IPS-18c (cell line): ENCODE data around the gene ARHGAP26.
"Not testable (repeated sequence)": the region's sequence is repeated elsewhere in the genome, so short reads cannot be mapped to it uniquely, and the experiment has no call there.

Experiments
- H3K4me3 ChIP-seq: 2 replicates; pipeline ENCODE4 v1.7.0; 2013; ENCODE audit warnings: low read depth, mild to moderate bottlenecking, low read length, moderate library complexity; ENCODE audit not compliant: insufficient read depth
- H3K9me3 ChIP-seq: one replicate; pipeline ENCODE4 v1.6.1; 2013; ENCODE audit warnings: mild to moderate bottlenecking, low read length, moderate library complexity; ENCODE audit not compliant: control insufficient read depth, insufficient read depth

ARHGAP26 gene

DNA sequence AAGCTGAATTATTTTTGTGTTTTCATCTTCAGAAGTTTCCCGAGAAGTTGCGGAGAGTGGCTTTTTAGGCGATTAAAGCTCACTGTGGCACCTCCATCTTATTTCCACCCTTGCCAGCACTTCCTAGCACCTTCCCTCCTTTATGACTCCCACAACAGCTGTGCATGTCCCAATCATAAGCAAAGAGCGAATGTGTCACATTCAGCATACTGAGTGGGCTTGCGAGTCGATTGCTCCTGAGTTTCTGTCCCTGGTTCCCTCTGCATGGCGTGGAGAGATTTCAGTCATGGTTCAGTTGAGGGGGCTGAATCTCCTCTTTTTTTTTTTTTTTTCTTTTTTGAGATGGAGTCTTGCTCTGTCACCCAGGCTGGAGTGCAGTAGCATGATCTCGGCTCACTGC is 144.9 kb downstream of the ARHGAP26 start:
- H3K4me3 ChIP-seq = no peak overlapping the region
- no peaks in the 10 kb centered on the region for H3K9me3 ChIP-seq

DNA sequence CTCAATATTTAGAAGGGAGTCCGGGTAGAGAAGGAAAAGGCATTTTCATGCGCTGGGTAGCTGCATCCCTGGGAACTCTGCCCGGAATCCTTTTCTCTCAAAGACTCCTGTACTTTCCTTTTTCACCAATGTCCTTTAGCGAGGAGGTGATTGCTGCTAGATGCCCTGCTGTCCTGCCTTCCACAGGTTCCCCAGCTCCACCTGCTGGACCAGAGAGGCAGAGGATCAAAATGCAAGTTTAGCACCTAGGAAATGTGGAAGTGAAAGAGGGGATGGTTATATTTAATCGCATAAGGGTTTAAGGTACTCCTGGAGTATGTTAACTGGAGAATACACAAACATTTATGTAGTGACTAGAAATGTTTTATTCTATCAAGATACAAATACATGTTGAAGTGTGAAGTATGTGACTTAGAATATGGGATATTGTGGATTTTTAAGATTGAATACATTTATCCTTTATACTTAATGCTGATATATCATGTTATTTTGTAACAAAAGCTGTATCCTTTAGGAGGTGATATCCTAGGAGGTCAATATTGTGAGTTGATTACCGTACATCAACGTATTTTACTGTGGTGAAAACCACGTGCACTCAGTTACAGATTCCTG is 145.7 kb downstream of the ARHGAP26 start:
- H3K9me3 ChIP-seq = no peaks in the 10 kb centered on the region
- H3K4me3 ChIP-seq = no peak overlapping the region

DNA sequence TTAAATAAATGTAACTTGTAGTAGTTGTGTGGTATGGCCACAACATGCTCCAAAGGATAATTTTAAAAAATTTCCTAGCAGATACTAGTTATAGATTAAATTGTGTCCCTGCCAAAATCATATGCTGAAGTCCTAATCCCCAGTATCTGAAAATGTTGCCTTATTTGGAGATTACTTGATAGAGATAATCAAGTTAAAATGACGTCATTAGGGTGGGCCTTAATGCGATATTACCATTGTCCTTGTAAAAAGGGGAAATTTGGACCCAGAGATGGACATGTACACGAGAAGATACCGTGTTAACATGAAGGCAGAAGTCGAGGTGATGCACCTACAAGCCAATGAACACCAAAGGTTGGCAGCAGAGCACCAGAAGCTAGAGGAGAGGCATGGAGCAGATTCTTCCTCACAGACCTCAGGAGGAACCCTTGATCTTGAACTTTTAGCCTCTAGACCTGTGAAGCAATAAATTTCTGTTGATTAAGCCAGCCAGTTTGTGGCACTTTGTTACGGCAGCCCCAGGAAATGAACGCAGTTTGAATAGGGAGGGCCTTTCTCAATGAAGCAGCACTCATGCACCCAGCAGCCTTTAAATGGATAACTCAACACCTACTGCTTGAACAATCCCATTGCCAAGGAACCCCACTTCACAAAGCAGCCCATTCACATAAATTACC is 148.9 kb downstream of the ARHGAP26 start:
- Histone ChIP-seq H3K9me3 (no peaks in the 10 kb centered on the region), H3K4me3 (no peak overlapping the region)

DNA sequence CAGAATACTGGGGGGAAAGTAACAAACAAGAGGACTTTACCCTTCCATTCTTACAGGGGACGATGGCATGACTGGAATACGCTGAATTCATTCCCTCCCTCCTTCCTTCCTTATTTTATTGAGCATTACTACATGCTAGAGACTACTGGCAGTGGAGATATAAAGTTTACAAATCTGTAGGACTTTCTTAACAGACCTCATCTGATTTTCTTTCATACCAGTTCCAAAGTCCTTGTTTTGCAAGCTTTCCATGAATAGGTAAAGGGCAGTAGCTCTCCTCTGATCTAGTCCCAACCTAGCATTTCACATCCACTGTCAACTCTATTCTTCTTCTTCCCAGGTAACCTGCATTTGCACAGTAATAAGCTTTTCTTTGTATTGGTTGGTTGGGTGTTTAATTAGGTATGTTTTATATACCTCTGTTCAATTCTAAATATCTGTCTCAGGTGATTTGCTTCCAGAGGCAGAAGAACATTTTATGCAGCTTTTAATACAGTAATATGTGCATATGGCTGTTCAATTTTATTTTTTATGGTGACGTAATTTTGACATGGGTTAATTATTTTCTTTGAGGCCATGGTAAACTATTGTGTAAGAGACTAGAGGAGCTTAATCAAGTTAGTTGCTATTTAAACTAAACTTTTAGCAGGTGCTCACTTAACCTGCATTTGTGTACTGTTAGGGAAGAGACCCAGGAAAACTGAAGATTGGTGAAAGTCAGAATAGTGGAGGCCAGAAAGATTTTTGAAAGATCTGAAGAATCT is 150.9 kb downstream of the ARHGAP26 start:
- Histone ChIP-seq H3K4me3 (no peak overlapping the region), H3K9me3 (no peaks in the 10 kb centered on the region)

DNA sequence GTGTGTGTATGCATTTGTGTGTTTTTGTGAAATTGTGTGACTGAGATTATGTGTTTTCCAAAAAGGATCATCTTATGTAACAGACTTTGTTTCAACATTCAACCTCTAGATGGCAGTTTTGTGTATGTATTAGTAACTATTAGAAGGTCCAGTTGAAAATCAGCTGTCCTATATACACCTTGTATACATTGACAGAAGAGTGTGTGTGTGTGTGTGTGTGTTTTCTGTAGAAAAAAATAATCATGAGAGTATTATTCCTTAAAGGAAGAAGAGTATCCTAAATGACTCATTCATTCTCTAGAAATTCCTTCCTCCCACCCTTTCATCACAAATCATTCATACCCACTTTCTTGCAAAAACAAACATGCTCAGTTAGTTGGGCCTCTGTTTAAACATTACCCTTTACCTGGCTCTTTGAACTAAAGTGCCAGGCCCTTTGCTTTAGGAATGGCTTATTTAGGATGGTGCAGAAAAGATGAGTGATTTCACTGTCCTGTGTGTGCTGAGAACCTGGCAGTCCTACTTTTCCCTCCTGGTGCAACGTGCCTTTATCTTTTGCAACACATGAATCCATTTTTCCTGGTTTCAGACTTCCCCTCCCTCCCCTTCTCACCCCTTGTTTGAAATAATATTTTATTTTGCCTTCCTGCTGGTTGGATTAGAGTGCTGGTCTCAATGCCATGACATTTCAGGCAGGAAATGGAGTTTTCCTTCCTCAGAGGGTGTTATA is 152.2 kb downstream of the ARHGAP26 start:
- H3K4me3 ChIP-seq = no peak overlapping the region

DNA sequence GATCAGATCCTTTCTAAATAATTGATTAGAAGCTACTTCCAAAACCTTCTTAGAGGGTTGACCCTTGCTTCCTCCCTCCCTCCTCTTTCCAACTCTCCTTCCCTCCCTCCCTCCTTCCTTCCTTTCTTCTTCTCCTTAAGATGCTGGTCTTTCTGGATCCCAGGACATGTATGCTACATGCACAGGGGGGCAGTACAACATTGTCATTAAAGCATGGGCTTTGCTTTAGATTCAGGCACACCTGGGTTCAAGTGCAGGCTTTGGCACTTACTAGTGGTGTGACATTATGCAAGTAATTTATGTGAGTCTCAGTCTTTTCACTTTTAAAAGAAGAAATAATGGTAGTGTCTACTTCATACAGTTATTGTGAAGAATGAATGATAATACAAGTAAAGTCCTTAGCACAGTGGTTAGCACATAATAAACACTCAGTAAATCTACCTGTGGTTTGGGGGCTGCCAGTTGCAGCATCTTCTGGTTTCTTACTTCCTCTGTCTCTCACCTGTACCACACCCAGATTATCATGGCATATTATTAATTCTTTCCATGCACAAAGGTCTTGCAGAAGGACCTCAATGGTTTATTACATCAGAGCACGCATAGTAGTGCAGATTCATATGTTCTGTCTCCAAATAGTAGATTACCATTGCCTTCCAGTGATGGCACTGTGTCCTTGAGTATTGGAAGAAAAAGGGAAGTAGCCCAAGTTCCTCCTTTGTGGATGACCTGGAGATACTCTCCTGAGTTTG is 154.1 kb downstream of the ARHGAP26 start:
- H3K4me3 ChIP-seq = no peak overlapping the region
- no peaks in the 10 kb centered on the region for H3K9me3 ChIP-seq

More for the DNA sequence above, 152.2 kb downstream of the ARHGAP26 start:
- no peaks in the 10 kb centered on the region for H3K9me3 ChIP-seq

DNA sequence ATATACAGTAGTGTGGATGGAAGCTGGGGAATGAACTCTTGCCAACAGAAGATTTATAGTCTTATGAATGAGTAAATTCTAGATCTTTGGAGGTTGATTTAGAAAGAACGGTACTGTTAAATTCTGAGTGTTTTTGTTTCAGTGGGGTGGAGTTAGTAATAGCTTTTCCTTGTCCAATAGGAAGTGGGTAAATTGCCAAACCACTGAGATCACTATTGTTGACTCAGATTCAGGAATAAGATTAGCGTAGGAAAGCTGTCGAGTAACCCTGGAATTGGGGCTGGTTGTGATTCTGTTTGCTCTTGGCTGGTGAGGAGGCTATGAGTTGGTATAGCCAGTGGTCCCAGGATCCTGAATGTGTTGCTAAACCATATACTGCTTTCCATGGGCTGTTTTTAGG is 155.6 kb downstream of the ARHGAP26 start:
- Histone ChIP-seq H3K9me3 (no peaks in the 10 kb centered on the region), H3K4me3 (no peak overlapping the region)

DNA sequence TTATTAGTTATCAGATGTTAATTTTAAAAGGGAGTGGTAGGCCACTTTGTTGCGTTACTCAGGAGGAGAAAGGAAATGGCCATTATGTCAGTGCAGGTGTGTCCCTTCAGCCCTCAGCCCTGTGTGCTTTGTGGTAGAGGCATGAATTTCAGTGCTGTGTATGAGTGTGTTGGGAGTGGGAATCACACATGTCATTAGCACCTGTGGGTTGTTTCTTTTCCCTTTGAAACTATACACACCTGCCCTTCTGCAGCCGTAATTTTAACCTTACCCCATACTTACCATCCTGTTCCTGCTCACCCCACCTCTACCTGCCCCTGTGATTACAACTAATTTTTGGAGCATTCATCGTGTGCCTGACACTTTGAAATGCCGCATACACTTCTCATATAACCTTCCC is 156.4 kb downstream of the ARHGAP26 start:
- no peaks in the 10 kb centered on the region for H3K9me3 ChIP-seq
- no peak overlapping the region for H3K4me3 ChIP-seq

DNA sequence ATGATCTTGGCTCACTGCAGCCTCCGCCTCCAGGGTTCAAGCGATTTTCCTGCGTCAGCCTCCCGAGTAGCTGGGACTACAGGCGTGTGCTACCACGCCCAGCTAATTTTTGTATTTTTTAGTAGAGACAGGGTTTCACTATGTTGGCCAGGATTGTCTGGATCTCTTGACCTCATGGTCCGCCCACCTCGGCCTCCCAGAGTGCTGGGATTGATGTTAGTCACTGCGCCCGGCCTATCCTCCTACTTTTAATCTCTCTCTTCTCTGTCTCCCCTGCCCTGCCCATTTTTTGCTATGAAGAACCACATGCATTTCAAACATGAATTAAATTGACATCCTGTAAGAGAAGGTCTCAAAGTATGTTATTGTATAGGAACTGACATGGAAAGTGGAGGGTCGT is 158.8 kb downstream of the ARHGAP26 start:
- H3K9me3 ChIP-seq, H3K4me3 ChIP-seq: not testable (repeated sequence)

DNA sequence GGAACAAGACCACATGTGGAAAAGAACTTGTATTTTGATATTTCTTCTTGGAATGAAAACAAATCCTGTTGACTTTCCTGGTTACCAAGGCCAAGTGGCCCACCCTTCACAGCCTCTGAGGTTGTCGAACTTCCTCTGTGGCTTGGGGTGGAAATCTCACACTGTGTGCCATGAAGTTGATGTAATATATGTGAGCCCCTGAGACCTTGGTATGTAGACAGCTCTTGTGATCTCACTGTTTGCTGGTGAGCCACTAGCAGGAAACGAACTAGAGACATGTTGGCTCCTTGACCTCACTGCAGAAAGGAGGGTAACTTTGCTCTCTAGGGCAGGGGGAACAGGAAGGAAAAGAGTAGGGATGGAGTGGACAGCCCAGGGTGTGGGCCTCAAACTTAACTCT is 159.4 kb downstream of the ARHGAP26 start:
- H3K9me3 ChIP-seq = no peaks in the 10 kb centered on the region
- H3K4me3 ChIP-seq = no peak overlapping the region

DNA sequence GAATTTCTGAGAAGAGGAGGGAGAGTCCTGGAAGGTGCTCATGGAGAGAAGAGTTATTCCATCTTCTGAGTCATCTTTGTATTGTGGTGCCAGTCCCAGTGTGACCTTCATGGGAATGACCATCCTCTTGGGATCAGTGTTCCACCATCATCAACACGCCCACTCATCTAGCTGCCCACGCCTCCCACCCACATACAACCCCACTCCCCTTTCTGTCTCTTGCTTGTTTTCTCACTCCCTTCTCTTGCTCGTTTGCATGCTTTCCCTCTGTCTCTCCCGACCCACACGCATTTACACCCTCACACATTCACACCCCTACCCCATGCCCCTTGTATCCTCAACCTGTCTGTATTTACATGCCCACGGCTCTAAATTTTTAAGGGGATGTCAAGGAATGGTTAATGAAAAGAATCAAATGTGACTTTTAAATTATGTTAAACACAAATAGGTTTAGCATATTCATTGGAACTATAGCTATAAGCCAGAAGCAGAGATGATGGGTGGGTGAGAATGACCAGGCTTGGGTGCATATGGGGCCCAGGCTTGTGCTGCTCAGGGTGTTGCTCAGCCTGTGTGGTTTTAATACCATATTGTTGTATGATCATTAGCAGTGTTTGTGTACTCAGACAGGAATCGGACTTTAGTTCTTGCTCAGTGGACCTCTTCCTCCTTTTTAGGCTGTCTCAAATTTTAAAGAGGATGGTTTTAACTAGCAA is 160.4 kb downstream of the ARHGAP26 start:
- no peak overlapping the region for H3K4me3 ChIP-seq
- H3K9me3 ChIP-seq = no peaks in the 10 kb centered on the region

DNA sequence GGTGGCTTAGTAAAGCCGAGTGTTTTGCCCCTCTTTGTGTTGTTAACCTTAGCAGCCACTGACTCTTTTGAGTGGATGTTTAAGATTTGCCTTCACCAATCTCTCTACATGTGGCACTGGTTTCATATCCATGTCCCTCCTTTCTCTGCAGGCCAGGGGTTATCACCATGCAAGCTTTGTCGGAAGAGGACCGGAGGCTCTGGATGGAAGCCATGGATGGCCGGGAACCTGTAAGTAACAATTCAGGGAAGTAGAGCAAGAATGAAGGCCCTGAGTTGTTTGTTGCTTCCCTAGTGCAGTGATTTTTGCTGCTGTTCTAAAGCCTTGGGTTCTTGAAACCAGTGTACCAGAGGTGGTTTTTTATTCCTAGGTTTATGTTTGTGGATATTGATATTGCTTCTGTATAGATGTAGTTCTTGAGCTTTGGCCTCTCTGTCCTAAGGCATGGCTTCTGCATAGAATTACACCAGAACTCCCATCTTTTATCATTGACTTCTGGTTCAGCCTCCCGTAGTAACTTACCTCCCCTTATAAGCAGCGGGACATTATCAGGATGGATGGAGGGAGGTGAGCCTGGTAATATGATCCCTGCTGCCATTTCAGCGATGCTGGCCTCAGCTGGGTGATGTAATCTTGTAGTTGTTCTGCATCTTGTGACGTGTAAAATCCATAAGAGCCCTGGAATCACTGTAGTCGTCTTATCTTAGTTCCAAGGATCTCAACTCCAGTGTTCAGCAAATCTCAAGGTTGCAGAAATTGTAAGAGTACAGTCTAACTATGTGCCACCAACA is 161.9 kb downstream of the ARHGAP26 start:
- no peak overlapping the region for H3K4me3 ChIP-seq
- no peaks in the 10 kb centered on the region for H3K9me3 ChIP-seq

DNA sequence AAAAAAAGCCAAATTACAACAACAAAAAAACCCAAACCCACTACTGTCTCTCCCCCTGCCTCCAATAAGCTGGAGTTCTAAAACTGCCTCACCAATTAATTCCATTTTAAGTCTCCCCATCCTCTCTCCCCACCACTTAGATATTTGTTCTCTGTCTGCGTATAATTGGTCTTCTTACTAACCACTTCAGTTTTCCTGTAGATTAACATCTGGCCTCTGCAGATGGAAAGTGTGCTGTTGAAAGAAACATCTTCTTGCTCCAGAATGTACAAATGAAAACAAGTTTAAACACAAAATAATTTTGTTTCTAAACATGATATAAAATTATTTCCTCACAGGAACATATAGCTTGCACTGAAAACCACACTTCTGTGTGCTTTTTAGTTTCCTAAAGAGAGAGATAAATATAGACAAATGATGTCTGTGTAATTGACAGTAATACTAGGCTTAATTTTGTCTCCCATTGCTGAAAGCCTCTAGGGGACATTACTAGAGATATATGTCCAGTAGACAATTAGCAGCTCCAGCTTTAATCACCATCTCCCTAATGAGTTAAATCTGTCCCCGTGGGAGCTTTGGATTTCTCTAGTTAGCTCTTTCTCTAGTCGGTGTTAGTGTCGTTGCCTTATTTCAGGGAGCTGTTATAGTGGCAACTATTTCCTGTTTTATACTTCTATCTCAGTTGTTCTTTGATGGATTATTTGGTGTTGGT is 164.0 kb downstream of the ARHGAP26 start:
- H3K9me3 ChIP-seq = no peaks in the 10 kb centered on the region
- H3K4me3 ChIP-seq = no peak overlapping the region

DNA sequence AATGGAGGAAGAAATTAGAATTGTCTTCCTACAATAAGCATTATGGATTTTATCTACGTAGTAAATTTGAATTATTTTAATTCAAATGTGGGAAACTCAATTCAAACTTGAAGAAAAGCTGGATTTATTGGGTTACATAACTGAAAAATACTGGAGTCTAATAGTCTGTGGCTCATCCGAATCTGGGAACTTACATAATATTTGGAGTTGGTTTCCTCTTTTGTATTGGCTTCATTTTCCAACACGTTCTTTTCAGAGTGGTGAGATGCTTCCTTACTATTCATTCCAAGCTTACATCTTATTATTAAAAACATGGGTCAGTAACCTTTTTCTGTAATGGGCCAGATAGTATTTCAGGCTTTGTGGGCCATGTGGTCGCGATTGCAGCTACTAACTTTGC is 164.8 kb downstream of the ARHGAP26 start:
- no peaks in the 10 kb centered on the region for H3K9me3 ChIP-seq
- no peak overlapping the region for H3K4me3 ChIP-seq

DNA sequence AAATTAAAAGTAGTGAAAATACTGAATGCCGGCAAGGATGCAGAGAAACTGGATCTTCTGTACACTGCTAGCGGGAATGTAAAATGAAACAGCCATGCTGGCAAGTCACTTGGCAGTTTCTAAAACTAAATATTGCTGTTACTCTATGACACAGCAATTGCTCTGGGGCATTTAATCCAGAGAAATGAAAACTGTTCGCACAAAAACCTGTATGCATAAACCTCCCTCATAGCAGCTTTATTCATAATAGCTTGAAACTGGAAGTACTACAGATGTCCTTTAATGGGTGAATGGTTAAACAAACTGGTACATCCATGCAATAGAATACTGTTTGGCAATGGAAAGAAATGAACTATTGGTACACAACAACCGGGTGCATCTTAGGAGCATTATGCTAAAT is 167.2 kb downstream of the ARHGAP26 start:
- Histone ChIP-seq H3K4me3 (no peak overlapping the region), H3K9me3 (no peaks in the 10 kb centered on the region)
